OCI-LY7 (cell line): ENCODE results near the gene TUBA8. TPM values are rescaled to one million over a fixed set of nuclear protein-coding genes. Genes with fewer than 3 reads are reported as not detected.

Experiments used
- BruUV-seq: library from RNA; stranded (reverse); fragments of 400-500 nt; replicated peaks from 2 replicates; lab custom pipeline; 2021; lab: Mats Ljungman, UMichigan
- CTCF ChIA-PET: fragments of 300-600 bp; sonication (Branson Sonifier 250); formaldehyde crosslinking; loops from one replicate; lab custom pipeline; 2022; ENCODE audit warnings: antibody characterized with exemption; ENCODE audit not compliant: unreplicated experiment; lab: Charles Lee
- POLR2A ChIA-PET: fragments of 300-600 bp; sonication (Branson Sonifier 250); formaldehyde crosslinking; loops from one replicate; lab custom pipeline; 2022; ENCODE audit warnings: antibody characterized with exemption; lab: Charles Lee
- DNase-seq: peaks from one replicate; pipeline ENCODE4 v3.0.0-alpha.2; 2015; ENCODE audit warnings: low spot score
- H2AFZ ChIP-seq: fragments of 200-600 bp; sonication (generic), shearing (Covaris generic); 2 replicates; pipeline ENCODE4 v1.6.1; 2014; ENCODE audit warnings: mild to moderate bottlenecking, antibody characterized with exemption, low read length, moderate library complexity
- H3K27ac ChIP-seq: fragments of 200-600 bp; sonication (generic); 2 replicates; pipeline ENCODE4 v1.5.1; 2014; ENCODE audit warnings: mixed run types, low read depth, mild to moderate bottlenecking, moderate library complexity, low read length, inconsistent platforms; ENCODE audit not compliant: poor library complexity, severe bottlenecking
- H3K36me3 ChIP-seq: fragments of 200-600 bp; sonication (generic); 2 replicates; pipeline ENCODE4 v1.6.1; 2014; ENCODE audit warnings: mild to moderate bottlenecking, antibody characterized with exemption, low read length, moderate library complexity, mixed read lengths; ENCODE audit not compliant: insufficient read depth
- H3K4me1 ChIP-seq: fragments of 200-600 bp; sonication (generic); 2 replicates; pipeline ENCODE4 v1.5.1; 2014; ENCODE audit warnings: mild to moderate bottlenecking, low read length; ENCODE audit not compliant: insufficient read depth, poor library complexity, severe bottlenecking
- H3K4me2 ChIP-seq: fragments of 200-600 bp; sonication (generic); 2 replicates; pipeline ENCODE4 v1.6.1; 2014; ENCODE audit warnings: mild to moderate bottlenecking, low read length
- H3K4me3 ChIP-seq: fragments of 200-600 bp; sonication (generic); 2 replicates; pipeline ENCODE4 v1.5.1; 2014; ENCODE audit warnings: mild to moderate bottlenecking, low read depth, low read length; ENCODE audit not compliant: poor library complexity, severe bottlenecking
- H3K79me2 ChIP-seq: fragments of 200-600 bp; sonication (generic); 2 replicates; pipeline ENCODE4 v1.6.1; 2016; ENCODE audit warnings: low read depth, mild to moderate bottlenecking, low read length, moderate library complexity, mixed read lengths; ENCODE audit not compliant: insufficient read depth
- H3K9me2 ChIP-seq: fragments of 200-600 bp; sonication (generic); 2 replicates; pipeline ENCODE4 v1.6.1; 2016; ENCODE audit warnings: mild to moderate bottlenecking, low read length, mixed read lengths; ENCODE audit not compliant: insufficient read depth
- H3K9me3 ChIP-seq: fragments of 200-600 bp; sonication (generic); 2 replicates; pipeline ENCODE4 v1.6.1; 2014; ENCODE audit warnings: mild to moderate bottlenecking, mixed run types, low read length, mixed read lengths
- H4K20me1 ChIP-seq: fragments of 200-600 bp; sonication (generic); 2 replicates; pipeline ENCODE4 v1.6.1; 2014; ENCODE audit warnings: mild to moderate bottlenecking, antibody characterized with exemption, low read length, moderate library complexity, mixed read lengths; ENCODE audit not compliant: insufficient read depth
- EZH2phosphoT487 ChIP-seq: fragments of 200-600 bp; sonication (generic); IDR thresholded peaks from 2 replicates; pipeline ENCODE4 v1.6.1; 2018; ENCODE audit warnings: low read depth, borderline replicate concordance, mild to moderate bottlenecking, mixed run types, antibody characterized with exemption, low read length, moderate library complexity, mixed read lengths
- intact Hi-C: fragments of 100-400 bp; cut with micrococcal nuclease; formaldehyde crosslinking; loops from one replicate; pipeline ENCODE4 v1.10.0; 2022; ENCODE audit not compliant: unreplicated experiment
- total RNA-seq, 2 experiments: library from RNA; depleted of rRNA in 1 of 2; stranded (reverse); fragments of >200 nt in 1 of 2; shearing (Covaris generic) in 1 of 2; gene quantifications; 2 replicates each; pipeline ENCODE4 v1.2.3, GENCODE V29; 2014 to 2022
- TF ChIP-seq, protein P1 (sequence below): fragments of 200-600 bp; sonication (generic); conservative IDR thresholded peaks from 2 replicates; pipeline ENCODE4 v1.5.1; 2014; ENCODE audit warnings: mild to moderate bottlenecking, antibody characterized with exemption, low read length, moderate library complexity, mixed read lengths

The TUBA8 gene
- total RNA-seq, 2 experiments from 2014 or later: 1.9 to 2.0 TPM

GRCh38 chr22:18112440-18112839, 1.8 kb downstream of the TUBA8 start:
- ChIA-PET POLR2A (no interaction called here), CTCF (no interaction called here)
- Histone ChIP-seq H2AFZ (no peak overlapping the region), H3K4me3 (no peak overlapping the region), H3K9me2 (no peaks in the 10 kb centered on the region), H3K4me1 (peaks cover 12% of the 10 kb centered on the region), H3K79me2 (no peaks in the 10 kb centered on the region), H4K20me1 (no peaks in the 10 kb centered on the region), H3K9me3 (no peaks in the 10 kb centered on the region), H3K36me3 (no peaks in the 10 kb centered on the region), H3K27ac (no peak overlapping the region), H3K4me2 (no peak overlapping the region)
- no TSS peak for BruUV-seq
- TF ChIP-seq EZH2phosphoT487: no peak
- TF ChIP-seq, protein P1, sequence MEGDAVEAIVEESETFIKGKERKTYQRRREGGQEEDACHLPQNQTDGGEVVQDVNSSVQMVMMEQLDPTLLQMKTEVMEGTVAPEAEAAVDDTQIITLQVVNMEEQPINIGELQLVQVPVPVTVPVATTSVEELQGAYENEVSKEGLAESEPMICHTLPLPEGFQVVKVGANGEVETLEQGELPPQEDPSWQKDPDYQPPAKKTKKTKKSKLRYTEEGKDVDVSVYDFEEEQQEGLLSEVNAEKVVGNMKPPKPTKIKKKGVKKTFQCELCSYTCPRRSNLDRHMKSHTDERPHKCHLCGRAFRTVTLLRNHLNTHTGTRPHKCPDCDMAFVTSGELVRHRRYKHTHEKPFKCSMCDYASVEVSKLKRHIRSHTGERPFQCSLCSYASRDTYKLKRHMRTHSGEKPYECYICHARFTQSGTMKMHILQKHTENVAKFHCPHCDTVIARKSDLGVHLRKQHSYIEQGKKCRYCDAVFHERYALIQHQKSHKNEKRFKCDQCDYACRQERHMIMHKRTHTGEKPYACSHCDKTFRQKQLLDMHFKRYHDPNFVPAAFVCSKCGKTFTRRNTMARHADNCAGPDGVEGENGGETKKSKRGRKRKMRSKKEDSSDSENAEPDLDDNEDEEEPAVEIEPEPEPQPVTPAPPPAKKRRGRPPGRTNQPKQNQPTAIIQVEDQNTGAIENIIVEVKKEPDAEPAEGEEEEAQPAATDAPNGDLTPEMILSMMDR: no peak
- no peak for DNase-seq
- intact Hi-C loops: no loop called here

DNA sequence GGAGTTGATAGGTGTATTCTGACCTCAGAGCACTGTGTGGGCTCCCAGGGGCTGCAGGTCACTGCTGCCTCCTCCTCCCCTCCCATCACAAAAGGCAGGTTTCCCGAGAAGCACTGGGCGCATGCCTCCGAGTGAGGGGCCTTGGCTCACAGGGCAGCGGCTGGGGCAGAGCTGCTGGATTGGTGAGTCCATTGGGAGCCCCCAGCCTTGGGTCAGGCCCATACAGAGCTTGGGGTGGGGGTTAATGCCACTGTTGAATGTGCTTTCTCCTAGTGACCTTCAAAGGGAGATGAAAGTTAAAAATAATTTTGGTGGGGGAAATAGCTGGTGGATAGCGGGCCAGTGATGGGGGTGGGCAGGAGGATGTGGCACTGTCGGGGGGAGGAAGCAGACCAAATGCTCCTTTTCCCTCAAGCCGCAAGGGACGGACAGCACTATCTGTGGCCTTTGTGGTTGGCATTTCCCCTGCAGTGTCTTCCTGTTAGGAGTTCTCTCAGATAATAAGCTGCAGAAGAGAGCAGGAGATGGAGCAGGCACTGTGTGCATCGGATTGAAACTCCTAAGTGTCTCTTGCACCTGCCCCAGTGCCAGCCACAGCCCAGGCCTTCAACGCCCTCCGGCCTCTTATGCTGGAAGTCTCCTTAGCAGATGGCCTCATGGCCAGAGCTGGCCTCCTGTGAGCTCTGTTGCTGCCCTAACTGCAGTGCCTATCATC, 3.2 kb downstream of the TUBA8 start:
- DNase-seq: no peak
- Histone ChIP-seq H4K20me1 (no peaks in the 10 kb centered on the region), H3K4me3 (no peak overlapping the region), H3K9me2 (no peaks in the 10 kb centered on the region), H3K36me3 (no peaks in the 10 kb centered on the region), H3K4me1 (peaks cover 12% of the 10 kb centered on the region), H3K4me2 (no peak overlapping the region), H3K79me2 (no peaks in the 10 kb centered on the region), H3K27ac (no peak overlapping the region), H2AFZ (no peak overlapping the region), H3K9me3 (no peaks in the 10 kb centered on the region)
- TF ChIP-seq, protein P1: no peak
- no peak for TF ChIP-seq EZH2phosphoT487
- intact Hi-C loops: no loop called here
- no TSS peak for BruUV-seq
- CTCF ChIA-PET: no interaction called here
- POLR2A ChIA-PET: interaction anchor here (0.6 to 0.7 kb wide), 2 partner anchors 210 to 431 kb away, joined by 3 read pairs; no protein-coding TSS in a partner anchor

- H3K36me3 ChIP-seq: no peaks in the 10 kb centered on the region
- H3K4me2 ChIP-seq: no peak overlapping the region
Measured at GRCh38 chr22:18114495-18114894, 3.9 kb downstream of the TUBA8 start.

More at GRCh38 chr22:18114495-18114894, 3.9 kb downstream of the TUBA8 start:
- POLR2A ChIA-PET: interaction anchor here (0.6 kb wide), 1 partner anchor 211 kb away, joined by 3 read pairs; no protein-coding TSS in a partner anchor
- peaks cover 12% of the 10 kb centered on the region for H3K4me1 ChIP-seq
- intact Hi-C loops: no loop called here
- H2AFZ ChIP-seq: no peak overlapping the region
- H3K9me2 ChIP-seq: no peaks in the 10 kb centered on the region
- no peak for TF ChIP-seq EZH2phosphoT487
- TF ChIP-seq, protein P1: no peak
- H3K4me3 ChIP-seq: no peak overlapping the region
- CTCF ChIA-PET: no interaction called here
- no peak overlapping the region for H3K27ac ChIP-seq
- no peaks in the 10 kb centered on the region for H4K20me1 ChIP-seq
- DNase-seq: no peak
- no TSS peak for BruUV-seq
- no peaks in the 10 kb centered on the region for H3K79me2 ChIP-seq
- no peaks in the 10 kb centered on the region for H3K9me3 ChIP-seq
